GM13977 (cell line): ENCODE results near the gene RCE1.

Experiments used
- DNase-seq: peaks from one replicate; pipeline ENCODE4 v3.0.0; 2012; ENCODE audit warnings: low spot score
- in situ Hi-C: fragments of 300-500 bp; cut with MboI; formaldehyde crosslinking; loops from one replicate; pipeline ENCODE4 v1.12.0; 2022; ENCODE audit warnings: low sequenced_read_pairs, low pct_unique_long_range_greater_than_20kb, mixed read lengths, inconsistent platforms; ENCODE audit not compliant: unreplicated experiment
- TF ChIP-seq, protein P1 (sequence below): IDR thresholded peaks from 2 replicates; pipeline ENCODE4 v1.5.1; 2012; ENCODE audit warnings: mild to moderate bottlenecking, control low read depth; ENCODE audit not compliant: insufficient read depth; ENCODE audit errors: extremely low read depth, missing control alignments

RCE1 gene

DNA sequence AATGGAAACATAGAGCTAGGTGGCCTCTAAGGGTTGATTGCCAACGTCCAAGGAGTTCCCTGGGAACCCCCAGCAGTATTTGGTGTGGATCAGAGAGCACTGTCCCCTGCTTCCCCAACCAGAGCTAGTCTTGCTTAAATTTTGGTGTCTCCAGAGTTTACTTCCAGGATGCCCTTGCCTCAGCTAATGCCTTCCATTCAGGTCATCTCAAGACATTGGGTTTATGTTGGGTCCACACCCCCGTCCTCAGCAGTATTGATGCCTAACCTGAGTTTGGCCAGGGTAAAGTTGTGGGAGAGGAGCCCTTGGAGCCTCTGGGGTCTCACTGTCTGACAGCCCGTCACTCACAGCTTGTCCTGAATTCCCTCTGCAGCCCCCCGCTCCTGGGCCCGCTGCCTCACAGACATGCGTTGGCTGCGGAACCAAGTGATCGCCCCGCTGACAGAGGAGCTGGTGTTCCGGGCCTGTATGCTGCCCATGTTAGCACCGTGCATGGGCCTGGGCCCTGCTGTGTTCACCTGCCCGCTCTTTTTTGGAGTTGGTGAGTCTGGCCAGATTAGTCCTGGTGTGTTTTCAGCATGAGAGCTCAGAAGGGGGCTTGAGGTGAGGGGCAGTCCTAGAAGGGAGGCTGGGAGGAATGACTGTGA lies 1.4 kb downstream of the RCE1 start:
- in situ Hi-C loops, result loop anchor here (25.0 kb wide), 1 partner anchor 282 kb away; the partner anchor contains the start of gene CTSF
- DNase-seq, result no peak
- TF ChIP-seq, protein P1, sequence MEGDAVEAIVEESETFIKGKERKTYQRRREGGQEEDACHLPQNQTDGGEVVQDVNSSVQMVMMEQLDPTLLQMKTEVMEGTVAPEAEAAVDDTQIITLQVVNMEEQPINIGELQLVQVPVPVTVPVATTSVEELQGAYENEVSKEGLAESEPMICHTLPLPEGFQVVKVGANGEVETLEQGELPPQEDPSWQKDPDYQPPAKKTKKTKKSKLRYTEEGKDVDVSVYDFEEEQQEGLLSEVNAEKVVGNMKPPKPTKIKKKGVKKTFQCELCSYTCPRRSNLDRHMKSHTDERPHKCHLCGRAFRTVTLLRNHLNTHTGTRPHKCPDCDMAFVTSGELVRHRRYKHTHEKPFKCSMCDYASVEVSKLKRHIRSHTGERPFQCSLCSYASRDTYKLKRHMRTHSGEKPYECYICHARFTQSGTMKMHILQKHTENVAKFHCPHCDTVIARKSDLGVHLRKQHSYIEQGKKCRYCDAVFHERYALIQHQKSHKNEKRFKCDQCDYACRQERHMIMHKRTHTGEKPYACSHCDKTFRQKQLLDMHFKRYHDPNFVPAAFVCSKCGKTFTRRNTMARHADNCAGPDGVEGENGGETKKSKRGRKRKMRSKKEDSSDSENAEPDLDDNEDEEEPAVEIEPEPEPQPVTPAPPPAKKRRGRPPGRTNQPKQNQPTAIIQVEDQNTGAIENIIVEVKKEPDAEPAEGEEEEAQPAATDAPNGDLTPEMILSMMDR, result no peak

DNA sequence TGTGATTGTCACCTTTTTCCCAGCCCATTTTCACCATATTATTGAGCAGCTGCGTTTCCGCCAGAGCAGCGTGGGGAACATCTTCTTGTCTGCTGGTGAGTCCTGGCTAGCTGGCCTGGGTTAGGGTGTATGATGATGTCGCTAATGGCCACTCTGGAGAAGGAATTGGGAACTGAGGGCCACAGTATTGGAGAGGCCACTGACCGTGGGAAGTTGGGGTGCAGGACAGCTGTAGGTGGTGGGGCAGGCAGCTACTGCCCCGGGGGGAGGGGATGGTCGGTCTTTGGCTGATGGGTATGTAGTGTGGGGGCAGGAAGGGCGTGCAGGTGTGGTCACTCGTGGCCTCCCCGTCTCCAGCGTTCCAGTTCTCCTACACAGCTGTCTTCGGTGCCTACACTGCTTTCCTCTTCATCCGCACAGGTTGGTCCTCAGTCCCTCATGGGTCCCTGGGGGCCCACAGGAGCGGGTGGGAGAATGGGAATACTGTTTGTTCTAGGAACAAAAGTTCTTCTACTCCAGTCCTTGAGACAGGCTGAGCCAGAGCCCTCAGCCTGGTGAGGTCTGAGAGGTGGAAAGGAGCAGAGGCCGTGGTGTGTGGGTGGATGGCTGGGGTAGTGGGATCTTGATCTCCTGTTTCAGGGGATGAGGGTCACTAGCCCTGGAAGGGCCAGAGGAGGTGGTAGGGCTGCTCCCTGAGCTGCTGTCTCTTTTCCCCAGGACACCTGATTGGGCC lies 2.1 kb downstream of the RCE1 start:
- DNase-seq, result no peak
- TF ChIP-seq, protein P1, result no peak
- in situ Hi-C loops, result loop anchor here (25.0 kb wide), 1 partner anchor 283 kb away; the partner anchor contains the start of gene CTSF

DNA sequence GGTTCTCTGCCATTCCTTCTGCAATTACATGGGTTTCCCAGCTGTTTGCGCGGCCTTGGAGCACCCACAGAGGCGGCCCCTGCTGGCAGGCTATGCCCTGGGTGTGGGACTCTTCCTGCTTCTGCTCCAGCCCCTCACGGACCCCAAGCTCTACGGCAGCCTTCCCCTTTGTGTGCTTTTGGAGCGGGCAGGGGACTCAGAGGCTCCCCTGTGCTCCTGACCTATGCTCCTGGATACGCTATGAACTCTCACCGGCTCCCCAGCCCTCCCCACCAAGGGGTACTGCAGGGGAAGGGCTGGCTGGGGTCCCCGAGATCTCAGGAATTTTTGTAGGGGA lies 2.6 kb downstream of the RCE1 start:
- in situ Hi-C loops, result loop anchor here (25.0 kb wide), 1 partner anchor 284 kb away; the partner anchor contains the start of gene CTSF
- TF ChIP-seq, protein P1, result no peak
- no peak for DNase-seq

DNA sequence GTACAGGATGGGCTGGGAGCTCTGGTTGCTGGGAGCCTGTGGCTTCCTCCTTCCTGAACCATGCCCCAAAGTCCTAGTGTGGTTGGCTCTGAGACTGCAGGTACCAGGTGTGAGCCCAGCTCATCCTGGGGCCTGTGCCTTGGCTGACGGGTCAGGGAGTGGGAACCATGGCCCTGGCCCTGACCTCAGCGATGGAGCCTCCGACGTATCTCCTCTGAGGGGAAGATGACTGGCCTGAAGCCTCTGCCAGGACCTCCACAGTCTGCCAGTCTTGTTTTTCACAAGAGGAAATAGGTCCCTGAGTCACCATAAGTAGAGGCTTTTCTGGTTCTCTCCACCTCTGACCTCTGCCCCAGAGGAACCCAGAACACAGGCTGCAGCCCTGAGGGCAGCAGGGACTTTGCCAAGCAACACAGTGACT lies 3.4 kb downstream of the RCE1 start:
- no peak for DNase-seq
- in situ Hi-C loops, result loop anchor here (25.0 kb wide), 1 partner anchor 284 kb away; the partner anchor contains the start of gene CTSF
- TF ChIP-seq, protein P1, result no peak

DNA sequence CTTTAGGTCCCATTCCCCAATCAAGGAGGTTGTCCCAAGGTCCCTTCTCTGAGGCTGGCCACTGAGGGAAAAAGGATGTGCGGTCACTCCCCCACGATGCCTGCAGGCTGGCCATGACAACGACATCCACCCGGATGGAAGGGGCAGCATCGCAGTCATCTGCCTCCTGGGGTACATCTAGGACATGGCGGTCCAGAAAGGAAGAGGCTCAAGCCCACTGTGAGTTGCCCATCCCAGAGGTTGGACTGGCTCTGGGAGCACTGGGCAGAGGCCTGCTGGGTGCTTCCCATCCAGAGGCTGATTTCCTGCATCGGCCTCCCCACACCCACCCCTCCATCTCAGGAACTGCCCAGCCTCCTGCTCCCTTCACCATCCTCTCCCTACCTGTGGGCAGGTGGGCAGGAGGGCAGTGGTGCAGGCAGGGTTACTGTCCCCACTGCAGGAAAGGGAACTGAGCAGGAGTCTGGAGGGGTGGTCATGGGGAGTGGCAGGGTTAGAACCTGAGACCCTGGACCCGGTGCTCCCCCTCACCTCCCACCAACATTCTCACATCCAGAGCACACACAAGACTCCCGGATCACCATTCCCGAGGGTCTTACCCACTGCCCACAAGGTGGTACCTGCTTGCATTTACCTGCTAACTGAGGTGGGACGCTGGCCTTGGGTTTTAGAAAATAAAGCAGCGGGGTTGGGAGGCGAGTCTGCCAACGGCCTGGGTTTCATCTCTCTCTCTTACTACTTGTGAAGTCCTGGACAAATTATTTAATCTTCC lies 4.4 kb downstream of the RCE1 start:
- in situ Hi-C loops, result loop anchor here (25.0 kb wide), 1 partner anchor 285 kb away; the partner anchor contains the start of gene CTSF
- TF ChIP-seq, protein P1, result no peak

DNA sequence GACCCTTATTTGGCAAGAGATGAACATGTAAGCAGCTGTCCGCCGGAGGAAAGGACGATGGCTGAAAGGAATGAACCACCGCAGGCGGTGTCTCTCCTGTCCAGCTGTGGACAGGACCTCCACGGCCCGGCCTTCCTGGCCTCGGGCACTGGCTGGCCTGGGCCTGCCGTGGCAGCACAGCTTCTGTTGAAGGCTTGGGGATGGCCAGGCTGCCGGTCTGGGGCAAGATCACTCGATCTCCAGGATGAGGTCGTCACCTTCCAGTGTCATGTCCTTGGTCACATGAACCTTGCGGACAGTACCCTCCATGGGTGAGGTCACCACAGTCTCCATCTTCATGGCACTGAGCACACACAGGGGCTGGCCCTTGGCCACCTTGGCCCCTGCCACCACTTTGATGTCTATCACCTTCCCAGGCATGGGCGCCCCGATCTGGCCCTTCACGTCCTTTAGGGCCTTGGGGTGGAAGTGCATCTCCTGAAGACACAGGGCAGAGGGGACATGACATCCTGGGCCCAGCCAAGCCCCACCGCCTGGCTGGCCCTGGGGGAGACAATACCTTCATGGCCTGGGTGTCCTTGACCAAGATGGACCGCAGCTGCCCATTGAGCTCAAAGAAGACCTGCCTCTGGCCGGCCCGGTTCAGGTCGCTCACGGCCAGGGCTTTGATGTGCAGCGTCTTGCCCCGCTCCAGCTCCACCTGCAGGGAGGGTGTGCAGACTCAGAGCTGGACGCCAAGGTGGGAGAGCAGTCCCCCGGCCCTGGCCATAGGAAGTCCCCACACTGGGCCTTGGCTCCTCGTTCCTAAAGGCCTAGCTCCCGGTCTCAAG lies 5.6 kb downstream of the RCE1 start:
- in situ Hi-C loops, result loop anchor here (25.0 kb wide), 1 partner anchor 287 kb away; the partner anchor contains the start of gene CTSF
- no peak for DNase-seq
- TF ChIP-seq, protein P1, result no peak

More for the DNA sequence above, 4.4 kb downstream of the RCE1 start:
- no peak for DNase-seq
